ENCODE data around the gene IL18BP.

IL18BP gene

DNA sequence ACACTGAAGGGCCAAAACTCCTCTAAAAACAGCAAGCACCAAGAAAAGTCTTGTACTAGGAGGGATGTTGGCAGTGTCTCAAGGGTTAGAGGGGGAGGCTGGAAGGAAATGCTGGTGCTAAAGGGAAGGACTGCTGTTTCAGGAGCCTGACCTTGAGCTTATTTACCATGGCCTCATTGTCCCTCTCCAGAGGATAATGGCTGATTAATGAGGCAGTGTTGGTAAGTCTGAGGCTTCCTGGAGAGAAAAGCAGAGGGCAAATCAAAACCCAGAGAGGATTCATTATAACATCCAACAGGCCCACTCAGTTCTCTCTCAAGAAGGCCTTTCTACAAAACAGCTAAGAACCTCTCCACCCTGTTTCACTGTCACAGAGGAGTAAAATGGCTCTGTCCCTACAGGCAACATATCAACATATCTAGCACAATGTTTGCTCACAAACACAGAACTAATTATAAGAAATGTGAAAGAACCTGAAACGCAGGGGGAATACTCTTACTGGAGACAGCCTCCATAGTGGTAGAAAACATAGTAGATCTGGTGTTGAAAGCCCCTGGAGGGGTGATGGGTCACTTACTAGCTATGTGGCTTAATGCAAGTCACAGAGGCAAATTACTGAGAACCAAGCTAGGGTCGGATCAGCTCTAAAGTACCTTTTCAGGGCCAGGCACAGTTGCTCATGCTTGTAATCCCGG is 50.2 kb downstream of the IL18BP start:
- TF ChIP-seq, protein P1, sequence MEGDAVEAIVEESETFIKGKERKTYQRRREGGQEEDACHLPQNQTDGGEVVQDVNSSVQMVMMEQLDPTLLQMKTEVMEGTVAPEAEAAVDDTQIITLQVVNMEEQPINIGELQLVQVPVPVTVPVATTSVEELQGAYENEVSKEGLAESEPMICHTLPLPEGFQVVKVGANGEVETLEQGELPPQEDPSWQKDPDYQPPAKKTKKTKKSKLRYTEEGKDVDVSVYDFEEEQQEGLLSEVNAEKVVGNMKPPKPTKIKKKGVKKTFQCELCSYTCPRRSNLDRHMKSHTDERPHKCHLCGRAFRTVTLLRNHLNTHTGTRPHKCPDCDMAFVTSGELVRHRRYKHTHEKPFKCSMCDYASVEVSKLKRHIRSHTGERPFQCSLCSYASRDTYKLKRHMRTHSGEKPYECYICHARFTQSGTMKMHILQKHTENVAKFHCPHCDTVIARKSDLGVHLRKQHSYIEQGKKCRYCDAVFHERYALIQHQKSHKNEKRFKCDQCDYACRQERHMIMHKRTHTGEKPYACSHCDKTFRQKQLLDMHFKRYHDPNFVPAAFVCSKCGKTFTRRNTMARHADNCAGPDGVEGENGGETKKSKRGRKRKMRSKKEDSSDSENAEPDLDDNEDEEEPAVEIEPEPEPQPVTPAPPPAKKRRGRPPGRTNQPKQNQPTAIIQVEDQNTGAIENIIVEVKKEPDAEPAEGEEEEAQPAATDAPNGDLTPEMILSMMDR (IDR thresholded peaks at IDR 0.05; ENCODE audit: unreplicated experiment in 3 of 3) = no peak
- Mint-ChIP-seq H3K9me3 (no peaks in the 10 kb centered on the region), H3K4me1 (peaks cover 26% of the 10 kb centered on the region), H3K27ac (peak overlapping the region; percentile 76 to 91 (median 88)), H3K4me3 (no peak overlapping the region), H3K27me3 (ENCODE audit: low read depth) (no peaks in the 10 kb centered on the region), H3K36me3 (ENCODE audit: low read depth) (no peaks in the 10 kb centered on the region)

Data from nephron (organoid).